HepG2 (cell line): ENCODE data around the gene RHO. TPM values are rescaled to one million over a fixed set of nuclear protein-coding genes. Genes with fewer than 3 reads are reported as not detected.
A peak's percentile ranks its signal among the peaks of the same experiment; 100 is the strongest.
"Not testable (repeated sequence)": the region's sequence is repeated elsewhere in the genome, so short reads cannot be mapped to it uniquely, and the experiment has no call there.

Experiments
- ATAC-seq: fragments of 200-7000 bp; cut with Tn5 transposase; 3 replicates; pipeline ENCODE4 v1.9.1; 2020; ENCODE audit warnings: mild to moderate bottlenecking, moderate library complexity
- BruUV-seq: library from RNA; stranded (reverse); fragments of 400-500 nt; replicated peaks from 2 replicates; lab custom pipeline; 2021; lab: Mats Ljungman, UMichigan
- CTCF ChIA-PET: fragments of 300-600 bp; formaldehyde crosslinking; extraction: SDS; loops from one replicate; lab custom pipeline; 2021; ENCODE audit warnings: low total read pairs, inconsistent platforms, low intra/inter-chr PET ratio; lab: Yijun Ruan, JAX
- POLR2A ChIA-PET: fragments of 350-600 bp; sonication (Branson Sonifier 250); formaldehyde crosslinking; loops from one replicate; lab custom pipeline; 2020; ENCODE audit warnings: antibody characterized with exemption, inconsistent platforms; lab: Yijun Ruan, JAX
- DNase-seq: peaks from one replicate; pipeline ENCODE4 v3.0.0-alpha.2; 2015; ENCODE audit warnings: low spot score
- FAIRE-seq: peaks from 3 replicates; lab custom pipeline; 2011; peaks lifted over from hg19 to GRCh38; lab: Jason Lieb, UNC
- H2AFZ ChIP-seq: one replicate; pipeline ENCODE4 v1.6.1; 2011; ENCODE audit warnings: low read length, inconsistent platforms
- H3K27ac ChIP-seq: fragments of 300-600 bp; 3 replicates; pipeline ENCODE4 v1.8.0; 2011; ENCODE audit warnings: mixed run types, mild to moderate bottlenecking, mixed read lengths, low read length, inconsistent platforms; ENCODE audit not compliant: insufficient read depth; ENCODE audit errors: extremely low read length
- H3K27me3 ChIP-seq, 2 experiments: fragments of 200-600 bp in 1 of 2; 2 replicates in 1 of 2; 3 replicates in 1 of 2; pipeline versions ENCODE4 v1.6.0 to v1.8.0; 2011; ENCODE audit warnings: low read length in 2 of 2, mild to moderate bottlenecking in 2 of 2, moderate library complexity in 2 of 2, inconsistent platforms in 1 of 2; ENCODE audit not compliant: insufficient read depth in 2 of 2, control insufficient read depth in 1 of 2
- H3K36me3 ChIP-seq, 2 experiments: fragments of 200-600 bp in 1 of 2; replicated peaks in 1 of 2; 2 replicates in 1 of 2; 3 replicates in 1 of 2; pipeline versions ENCODE4 v1.5.1 to v1.8.0; 2011; ENCODE audit warnings: low read length in 2 of 2, inconsistent platforms in 1 of 2; ENCODE audit not compliant: insufficient read depth in 2 of 2, control insufficient read depth in 1 of 2
- H3K4me1 ChIP-seq: 2 replicates; pipeline ENCODE4 v1.5.1; 2012; ENCODE audit warnings: low read length, inconsistent platforms; ENCODE audit not compliant: insufficient read depth
- H3K4me2 ChIP-seq: 2 replicates; pipeline ENCODE4 v1.6.0; 2011; ENCODE audit warnings: low read depth, low read length, inconsistent platforms
- H3K4me3 ChIP-seq, 3 experiments: fragments of 200-600 bp in 1 of 3; sonication (generic), shearing (Covaris generic) in 1 of 3; replicated peaks in 1 of 3; 2 replicates each; pipeline ENCODE4 v1.5.1; 2011 to 2016; ENCODE audit warnings: low read length in 3 of 3, inconsistent platforms in 2 of 3, low read depth in 2 of 3, mild to moderate bottlenecking in 2 of 3, control low read depth in 1 of 3, mixed read lengths in 1 of 3; ENCODE audit not compliant: insufficient read depth in 1 of 3
- H3K79me2 ChIP-seq: one replicate; pipeline ENCODE4 v1.6.1; 2011; ENCODE audit warnings: low read length, inconsistent platforms; ENCODE audit not compliant: insufficient read depth
- H3K9ac ChIP-seq: 2 replicates; pipeline ENCODE4 v1.6.0; 2011; ENCODE audit warnings: mild to moderate bottlenecking, low read depth, low read length, inconsistent platforms; ENCODE audit not compliant: insufficient read depth
- H3K9me3 ChIP-seq: 2 replicates; pipeline ENCODE4 v1.5.1; 2012; ENCODE audit warnings: mild to moderate bottlenecking, low read length
- H4K20me1 ChIP-seq: 2 replicates; pipeline ENCODE4 v1.6.0; 2011; ENCODE audit warnings: inconsistent platforms, mild to moderate bottlenecking, low read length, moderate library complexity; ENCODE audit not compliant: insufficient read depth
- SMAD3 ChIP-seq: sonication (generic); formaldehyde crosslinking; IDR thresholded peaks from 2 replicates; pipeline ENCODE4 v1.4.0; 2020; ENCODE audit warnings: missing genetic modification reagents
- WGBS: methylation state at CpG from one replicate; pipeline ENCODE4 v1.1.6; 2017; ENCODE audit warnings: low lambda C conversion rate; 5-methylcytosine and 5-hydroxymethylcytosine counted together
- in situ Hi-C: cut with HindIII; loops from 2 replicates; pipeline ENCODE4 v1.10.0; 2017; ENCODE audit warnings: low pct_unique_long_range_greater_than_20kb; ENCODE audit not compliant: extremely low pct_ligation_motif_present
- intact Hi-C: fragments of 100-400 bp; cut with micrococcal nuclease; formaldehyde crosslinking; loops from one replicate; pipeline ENCODE4 v1.10.0; 2022; ENCODE audit not compliant: unreplicated experiment
- polyA plus RNA-seq, 8 experiments: library from polyadenylated mRNA; depleted of rRNA in 3 of 8; stranded (reverse) in 7 of 8; unstranded in 1 of 8; fragments of >200 nt; fragmentation: Illumina TruSeq in 4 of 8; extraction: Trizol in 4 of 8; gene quantifications; 2 replicates each; pipeline versions ENCODE4 v1.2.1 to v1.2.3, GENCODE V29; 2011 to 2016; ENCODE audit warnings: low read depth in 4 of 8, missing spikeins in 1 of 8, mixed read lengths in 1 of 8; ENCODE audit not compliant: insufficient read depth in 1 of 8
- total RNA-seq, 5 experiments: library from RNA; depleted of rRNA; stranded (reverse); fragments of >200 nt; fragmentation: Illumina TruSeq; extraction: Trizol; gene quantifications; 2 replicates each; pipeline ENCODE4 v1.2.3, GENCODE V29; 2016; ENCODE audit warnings: low read depth in 1 of 5
- TF ChIP-seq, protein P1 (sequence below): IDR thresholded peaks from 2 replicates; pipeline ENCODE4 v1.4.0; 2020; ENCODE audit warnings: mild to moderate bottlenecking, missing genetic modification reagents

Gene RHO
- total and polyA plus RNA-seq, 2 of the 13 experiments (the other 11 are each of a cell fraction or from before 2014, with no cell fraction given), result not detected

DNA sequence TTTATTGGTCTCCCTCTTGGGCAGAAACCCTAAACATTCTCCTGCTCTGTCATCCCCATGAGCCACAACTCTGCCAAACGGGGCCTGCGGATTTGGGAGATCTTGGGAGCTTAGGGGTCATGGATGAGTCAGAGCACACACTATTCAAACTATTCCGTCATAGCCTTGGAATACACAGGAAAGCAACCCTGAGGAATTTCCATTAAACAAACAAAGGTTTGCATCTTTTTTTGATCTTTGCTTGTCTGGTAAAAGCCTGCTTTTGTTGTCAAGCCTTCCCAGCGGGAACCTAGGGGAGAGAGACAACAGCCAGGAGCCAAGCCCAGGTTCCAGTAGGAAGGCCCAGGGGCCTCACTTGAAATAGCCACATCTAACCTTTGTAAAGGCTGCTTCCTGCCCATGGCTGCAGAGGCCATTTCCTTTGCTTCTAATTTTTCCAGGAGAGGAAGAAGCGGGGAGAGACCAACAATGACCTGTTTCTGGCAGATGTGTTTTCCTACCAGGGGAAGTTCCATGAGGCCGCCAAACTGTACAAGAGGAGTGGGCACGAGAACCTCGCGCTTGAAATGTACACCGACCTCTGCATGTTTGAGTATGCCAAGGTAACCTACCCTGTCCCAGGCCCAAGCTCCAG is 33.3 kb upstream of the RHO start (continued):
- TF ChIP-seq, protein P1, sequence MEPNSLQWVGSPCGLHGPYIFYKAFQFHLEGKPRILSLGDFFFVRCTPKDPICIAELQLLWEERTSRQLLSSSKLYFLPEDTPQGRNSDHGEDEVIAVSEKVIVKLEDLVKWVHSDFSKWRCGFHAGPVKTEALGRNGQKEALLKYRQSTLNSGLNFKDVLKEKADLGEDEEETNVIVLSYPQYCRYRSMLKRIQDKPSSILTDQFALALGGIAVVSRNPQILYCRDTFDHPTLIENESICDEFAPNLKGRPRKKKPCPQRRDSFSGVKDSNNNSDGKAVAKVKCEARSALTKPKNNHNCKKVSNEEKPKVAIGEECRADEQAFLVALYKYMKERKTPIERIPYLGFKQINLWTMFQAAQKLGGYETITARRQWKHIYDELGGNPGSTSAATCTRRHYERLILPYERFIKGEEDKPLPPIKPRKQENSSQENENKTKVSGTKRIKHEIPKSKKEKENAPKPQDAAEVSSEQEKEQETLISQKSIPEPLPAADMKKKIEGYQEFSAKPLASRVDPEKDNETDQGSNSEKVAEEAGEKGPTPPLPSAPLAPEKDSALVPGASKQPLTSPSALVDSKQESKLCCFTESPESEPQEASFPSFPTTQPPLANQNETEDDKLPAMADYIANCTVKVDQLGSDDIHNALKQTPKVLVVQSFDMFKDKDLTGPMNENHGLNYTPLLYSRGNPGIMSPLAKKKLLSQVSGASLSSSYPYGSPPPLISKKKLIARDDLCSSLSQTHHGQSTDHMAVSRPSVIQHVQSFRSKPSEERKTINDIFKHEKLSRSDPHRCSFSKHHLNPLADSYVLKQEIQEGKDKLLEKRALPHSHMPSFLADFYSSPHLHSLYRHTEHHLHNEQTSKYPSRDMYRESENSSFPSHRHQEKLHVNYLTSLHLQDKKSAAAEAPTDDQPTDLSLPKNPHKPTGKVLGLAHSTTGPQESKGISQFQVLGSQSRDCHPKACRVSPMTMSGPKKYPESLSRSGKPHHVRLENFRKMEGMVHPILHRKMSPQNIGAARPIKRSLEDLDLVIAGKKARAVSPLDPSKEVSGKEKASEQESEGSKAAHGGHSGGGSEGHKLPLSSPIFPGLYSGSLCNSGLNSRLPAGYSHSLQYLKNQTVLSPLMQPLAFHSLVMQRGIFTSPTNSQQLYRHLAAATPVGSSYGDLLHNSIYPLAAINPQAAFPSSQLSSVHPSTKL, result peak; percentile 83
- 0 out of 2 replicates have a peak, but pooled peaks have one; percentile 46 for TF ChIP-seq SMAD3 (CRISPR knock-in tag)

- in situ Hi-C loops, H3K4me2 ChIP-seq, H2AFZ ChIP-seq, ATAC-seq, H3K36me3 ChIP-seq, H4K20me1 ChIP-seq, CTCF ChIA-PET, DNase-seq, FAIRE-seq, H3K9ac ChIP-seq, H3K79me2 ChIP-seq, BruUV-seq, H3K27me3 ChIP-seq, H3K4me3 ChIP-seq, H3K9me3 ChIP-seq, H3K27ac ChIP-seq: not testable (repeated sequence)
- POLR2A ChIA-PET, result interaction anchor here (1.7 kb wide), 1 partner anchor 98 kb away, joined by 7 read pairs; no protein-coding TSS in a partner anchor
- intact Hi-C loops, result loop anchor here (10.0 kb wide), 1 partner anchor 57 kb away; no protein-coding TSS in a partner anchor
- WGBS, result 99% methylated on average over 2 of the region's 2 CpGs
- peaks cover 84% of the 10 kb centered on the region for H3K4me1 ChIP-seq
These were observed 30.6 kb upstream of the RHO start for GRCh38 chr3:129497876-129498275.
